ENCODE measurements around the gene MRPL27. TPM values are rescaled to one million over a fixed set of nuclear protein-coding genes. Genes with fewer than 3 reads are reported as not detected.

The MRPL27 gene
- total RNA-seq, 1 experiment from 2014 or later: 115 TPM

GRCh38 chr17:50352693-50353599 is 20.0 kb downstream of the MRPL27 start:
- Histone ChIP-seq H3K36me3 (peaks cover 51% of the 10 kb centered on the region), H3K27me3 (replicated peaks) (no peaks in the 10 kb centered on the region), H3K4me1 (replicated peaks) (peaks cover 10% of the 10 kb centered on the region), H3K9me3 (replicated peaks) (no peaks in the 10 kb centered on the region), H3K27ac (no peak overlapping the region), H3K4me3 (no peak overlapping the region)
- DNase-seq (ENCODE audit: low read depth in 1 of 2, low spot score in 2 of 2): no peak

- no peak for DNase-seq (ENCODE audit: low read depth in 1 of 2, low spot score in 2 of 2)
- Histone ChIP-seq H3K27ac (no peak overlapping the region), H3K4me1 (replicated peaks) (peaks cover 14% of the 10 kb centered on the region)
Measured at GRCh38 chr17:50352072-50352692, 20.8 kb downstream of the MRPL27 start.

GRCh38 chr17:50350733-50351132 is 22.3 kb downstream of the MRPL27 start:
- peaks cover 36% of the 10 kb centered on the region for H3K36me3 ChIP-seq
- H3K4me1 ChIP-seq (replicated peaks): peaks cover 21% of the 10 kb centered on the region
- no peak overlapping the region for H3K4me3 ChIP-seq
- no peaks in the 10 kb centered on the region for H3K9me3 ChIP-seq (replicated peaks)
- no peak for DNase-seq (ENCODE audit: low read depth in 1 of 2, low spot score in 2 of 2)
- H3K27me3 ChIP-seq (replicated peaks): no peaks in the 10 kb centered on the region
- no peak overlapping the region for H3K27ac ChIP-seq

More at GRCh38 chr17:50352072-50352692, 20.8 kb downstream of the MRPL27 start:
- Histone ChIP-seq H3K9me3 (replicated peaks) (no peaks in the 10 kb centered on the region), H3K36me3 (peaks cover 45% of the 10 kb centered on the region), H3K27me3 (replicated peaks) (no peaks in the 10 kb centered on the region), H3K4me3 (no peak overlapping the region)

- Histone ChIP-seq H3K9me3 (replicated peaks) (no peaks in the 10 kb centered on the region), H3K27ac (no peak overlapping the region), H3K4me1 (replicated peaks) (peaks cover 25% of the 10 kb centered on the region), H3K4me3 (no peak overlapping the region), H3K36me3 (peaks cover 21% of the 10 kb centered on the region), H3K27me3 (replicated peaks) (no peaks in the 10 kb centered on the region)
- DNase-seq (ENCODE audit: low read depth in 1 of 2, low spot score in 2 of 2): no peak
Measured at GRCh38 chr17:50349243-50349600, 23.8 kb downstream of the MRPL27 start.

GRCh38 chr17:50348522-50349242 is 24.3 kb downstream of the MRPL27 start:
- no peaks in the 10 kb centered on the region for H3K9me3 ChIP-seq (replicated peaks)
- peaks cover 25% of the 10 kb centered on the region for H3K4me1 ChIP-seq (replicated peaks)
- no peak for DNase-seq (ENCODE audit: low read depth in 1 of 2, low spot score in 2 of 2)
- H3K27ac ChIP-seq: no peak overlapping the region
- H3K4me3 ChIP-seq: no peak overlapping the region
- no peaks in the 10 kb centered on the region for H3K27me3 ChIP-seq (replicated peaks)
- peaks cover 16% of the 10 kb centered on the region for H3K36me3 ChIP-seq

- Histone ChIP-seq H3K9me3 (replicated peaks) (no peaks in the 10 kb centered on the region), H3K36me3 (peaks cover 11% of the 10 kb centered on the region), H3K4me1 (replicated peaks) (peaks cover 25% of the 10 kb centered on the region), H3K27ac (no peak overlapping the region), H3K27me3 (replicated peaks) (no peaks in the 10 kb centered on the region), H3K4me3 (no peak overlapping the region)
- no peak for DNase-seq (ENCODE audit: low read depth in 1 of 2, low spot score in 2 of 2)
Measured at GRCh38 chr17:50347894-50348291, 25.1 kb downstream of the MRPL27 start.

GRCh38 chr17:50347117-50347893 is 25.7 kb downstream of the MRPL27 start:
- no peaks in the 10 kb centered on the region for H3K9me3 ChIP-seq (replicated peaks)
- DNase-seq (ENCODE audit: low read depth in 1 of 2, low spot score in 2 of 2): no peak
- H3K4me1 ChIP-seq (replicated peaks): peaks cover 25% of the 10 kb centered on the region
- no peak overlapping the region for H3K27ac ChIP-seq
- peak overlapping the region; percentile 91 for H3K4me3 ChIP-seq
- H3K27me3 ChIP-seq (replicated peaks): no peaks in the 10 kb centered on the region
- peaks cover 6% of the 10 kb centered on the region for H3K36me3 ChIP-seq

- Histone ChIP-seq H3K4me1 (replicated peaks) (peaks cover 25% of the 10 kb centered on the region), H3K4me3 (peak overlapping the region; percentile 91), H3K27me3 (replicated peaks) (no peaks in the 10 kb centered on the region), H3K27ac (0 out of 2 replicates have a peak overlapping the region, but pooled peaks have one; percentile 22), H3K9me3 (replicated peaks) (no peaks in the 10 kb centered on the region), H3K36me3 (peaks cover 6% of the 10 kb centered on the region)
- DNase-seq (ENCODE audit: low read depth in 1 of 2, low spot score in 2 of 2): peak; percentile 54 to 64
Measured at GRCh38 chr17:50346313-50347116, 26.5 kb downstream of the MRPL27 start.

GRCh38 chr17:50345432-50346312 is 27.3 kb downstream of the MRPL27 start, which contains the start of gene XYLT2:
Gene XYLT2 (plus strand): TSS chr17:50346126. CDS start chr17:50346141, 15 bp downstream.
- DNase-seq (ENCODE audit: low read depth in 1 of 2, low spot score in 2 of 2): peak; percentile 81 to 90

GRCh38 chr17:50344731-50345365 is 28.1 kb downstream of the MRPL27 start:
- no peaks in the 10 kb centered on the region for H3K9me3 ChIP-seq (replicated peaks)
- H3K27ac ChIP-seq: no peak overlapping the region
- H3K36me3 ChIP-seq: peaks cover 6% of the 10 kb centered on the region
- peaks cover 25% of the 10 kb centered on the region for H3K4me1 ChIP-seq (replicated peaks)
- peaks cover 5% of the 10 kb centered on the region; the same call in 1 of the 2 replicates for H3K27me3 ChIP-seq (replicated peaks)
- DNase-seq (ENCODE audit: low read depth in 1 of 2, low spot score in 2 of 2): no peak
- no peak overlapping the region for H3K4me3 ChIP-seq

More at GRCh38 chr17:50345432-50346312, 27.3 kb downstream of the MRPL27 start, which contains the start of gene XYLT2:
- no peaks in the 10 kb centered on the region for H3K9me3 ChIP-seq (replicated peaks)
- H3K36me3 ChIP-seq: peaks cover 6% of the 10 kb centered on the region
- peaks cover 25% of the 10 kb centered on the region for H3K4me1 ChIP-seq (replicated peaks)
- 0 out of 2 replicates have a peak within 1 kb of the TSS, but pooled peaks have one; percentile 22 for H3K27ac ChIP-seq
- peak within 1 kb of the TSS; percentile 91 for H3K4me3 ChIP-seq
- H3K27me3 ChIP-seq (replicated peaks): peaks cover 3% of the 10 kb centered on the region; the same call in 1 of the 2 replicates

- no peaks in the 10 kb centered on the region for H3K9me3 ChIP-seq (replicated peaks)
- H3K27ac ChIP-seq: no peak overlapping the region
- H3K4me3 ChIP-seq: no peak overlapping the region
- H3K27me3 ChIP-seq (replicated peaks): peaks cover 7% of the 10 kb centered on the region; the same call in 1 of the 2 replicates
- no peaks in the 10 kb centered on the region for H3K4me1 ChIP-seq (replicated peaks)
- no peaks in the 10 kb centered on the region for H3K36me3 ChIP-seq
- no peak for DNase-seq (ENCODE audit: low read depth in 1 of 2, low spot score in 2 of 2)
Measured at GRCh38 chr17:50339381-50339780, 33.6 kb downstream of the MRPL27 start.

Data from SJSA1 (cell line).